Measurements from ENCODE around the gene LCN10. TPM values are rescaled to one million over a fixed set of nuclear protein-coding genes. Genes with fewer than 3 reads are reported as not detected.

The LCN10 gene
- total RNA-seq, 1 experiment from 2014 or later, result not detected

- H3K27me3 ChIP-seq (replicated peaks; ENCODE audit: control insufficient read depth, insufficient read depth, low read length), result no peaks in the 10 kb centered on the region
- Mint-ChIP-seq H3K4me3 (ENCODE audit: unreplicated experiment) (no peak overlapping the region), H3K36me3 (ENCODE audit: insufficient read depth, unreplicated experiment) (no peaks in the 10 kb centered on the region), H3K27ac (ENCODE audit: unreplicated experiment) (no peak overlapping the region), H3K27me3 (ENCODE audit: insufficient read depth, unreplicated experiment) (no peaks in the 10 kb centered on the region), H3K9me3 (ENCODE audit: unreplicated experiment) (no peaks in the 10 kb centered on the region), H3K4me1 (ENCODE audit: low read depth, unreplicated experiment) (peaks cover 11% of the 10 kb centered on the region)
- TF ChIP-seq CTCF (IDR thresholded peaks at IDR 0.05; ENCODE audit: insufficient read depth in 1 of 2, low read depth in 1 of 2, low read length in 1 of 2, severe bottlenecking in 1 of 2, unreplicated experiment in 1 of 2), result no peak
- intact Hi-C loops (cut with micrococcal nuclease; ENCODE audit: unreplicated experiment), result loop anchor here (5.0 kb wide), 1 partner anchor 59 kb away; no protein-coding TSS in a partner anchor
- no peak overlapping the region for H3K4me3 ChIP-seq (ENCODE audit: low read depth, low read length)
- ChIA-PET POLR2A (no interaction called here), CTCF (no interaction called here)
- no peaks in the 10 kb centered on the region for H3K36me3 ChIP-seq (ENCODE audit: control insufficient read depth, insufficient read depth, low read length)
- BruUV-seq (replicated peaks), result no TSS peak
- H3K9me3 ChIP-seq, result no peaks in the 10 kb centered on the region
- DNase-seq, result no peak
- H3K4me1 ChIP-seq, result peaks cover 58% of the 10 kb centered on the region
Observed at GRCh38 chr9:136691316-136692184, 51.2 kb downstream of the LCN10 start.

- peaks cover 54% of the 10 kb centered on the region for H3K4me1 ChIP-seq
- no peak for DNase-seq
- H3K9me3 Mint-ChIP-seq (ENCODE audit: unreplicated experiment), result no peaks in the 10 kb centered on the region
Observed at GRCh38 chr9:136690806-136691261, 51.9 kb downstream of the LCN10 start.

More at GRCh38 chr9:136690806-136691261, 51.9 kb downstream of the LCN10 start:
- BruUV-seq (replicated peaks), result no TSS peak
- ChIA-PET POLR2A (no interaction called here), CTCF (interaction anchor here (1.3 kb wide), 1 partner anchor 19 kb away, joined by 3 read pairs; no protein-coding TSS in a partner anchor)
- no peak overlapping the region for H3K27ac Mint-ChIP-seq (ENCODE audit: unreplicated experiment)
- H3K4me3 Mint-ChIP-seq (ENCODE audit: unreplicated experiment), result no peak overlapping the region
- no peaks in the 10 kb centered on the region for H3K27me3 ChIP-seq (replicated peaks; ENCODE audit: control insufficient read depth, insufficient read depth, low read length)
- H3K36me3 ChIP-seq (ENCODE audit: control insufficient read depth, insufficient read depth, low read length), result no peaks in the 10 kb centered on the region
- H3K9me3 ChIP-seq, result no peaks in the 10 kb centered on the region
- no peaks in the 10 kb centered on the region for H3K36me3 Mint-ChIP-seq (ENCODE audit: insufficient read depth, unreplicated experiment)
- no peak for TF ChIP-seq CTCF (IDR thresholded peaks at IDR 0.05; ENCODE audit: insufficient read depth in 1 of 2, low read depth in 1 of 2, low read length in 1 of 2, severe bottlenecking in 1 of 2, unreplicated experiment in 1 of 2)
- H3K4me3 ChIP-seq (ENCODE audit: low read depth, low read length), result no peak overlapping the region
- no peaks in the 10 kb centered on the region for H3K27me3 Mint-ChIP-seq (ENCODE audit: insufficient read depth, unreplicated experiment)
- intact Hi-C loops (cut with micrococcal nuclease; ENCODE audit: unreplicated experiment), result loop anchor here (5.0 kb wide), 1 partner anchor 59 kb away; no protein-coding TSS in a partner anchor
- H3K4me1 Mint-ChIP-seq (ENCODE audit: low read depth, unreplicated experiment), result peaks cover 11% of the 10 kb centered on the region
